HEK293T (cell line): ENCODE data around the gene BLOC1S3.

ENCODE experiments used
- FOXK2 ChIP-seq: fragments of 450-650 bp; IDR thresholded peaks from 2 replicates; pipeline ENCODE4 v1.6.1; 2016; ENCODE audit warnings: mild to moderate bottlenecking
- FOXM1 ChIP-seq: fragments of 450-650 bp; IDR thresholded peaks from 2 replicates; pipeline ENCODE4 v1.6.1; 2017; ENCODE audit warnings: mild to moderate bottlenecking, borderline replicate concordance
- HDGF ChIP-seq: fragments of 450-650 bp; IDR thresholded peaks from 2 replicates; pipeline ENCODE4 v1.6.1; 2017; ENCODE audit warnings: antibody characterized with exemption, borderline replicate concordance

GRCh38 chr19:45145270-45146189, 33.1 kb upstream of the BLOC1S3 start:
- TF ChIP-seq HDGF (no peak), FOXK2 (no peak), FOXM1 (no peak)
